Neural cell (in vitro differentiated cells): ENCODE results near the gene RNPEP.

ENCODE experiments used
- CTCF ChIP-seq: fragments of 450-650 bp; IDR thresholded peaks from 2 replicates; pipeline ENCODE4 v1.5.1; 2014; ENCODE audit warnings: antibody characterized with exemption, mild to moderate bottlenecking, moderate library complexity; ENCODE audit not compliant: poor library complexity, severe bottlenecking
- EP300 ChIP-seq: fragments of 450-650 bp; conservative IDR thresholded peaks from 2 replicates; pipeline ENCODE4 v1.6.1; 2014; ENCODE audit warnings: antibody characterized with exemption, mild to moderate bottlenecking, moderate library complexity; ENCODE audit not compliant: poor library complexity, severe bottlenecking
- EZH2 ChIP-seq: fragments of 200-600, 300-800 bp; shearing (Covaris generic), sonication (generic); IDR thresholded peaks from 2 replicates; pipeline ENCODE4 v1.6.1; 2014; ENCODE audit warnings: antibody characterized with exemption, low read length, borderline replicate concordance, mild to moderate bottlenecking; ENCODE audit not compliant: insufficient read depth, poor library complexity, severe bottlenecking
- MXI1 ChIP-seq: fragments of 450-650 bp; conservative IDR thresholded peaks from 2 replicates; pipeline ENCODE4 v1.6.1; 2014; ENCODE audit warnings: antibody characterized with exemption, mild to moderate bottlenecking; ENCODE audit not compliant: poor library complexity, severe bottlenecking
- POLR2AphosphoS5 ChIP-seq: IDR thresholded peaks from 2 replicates; pipeline ENCODE4 v1.6.1; 2012
- RAD21 ChIP-seq: fragments of 450-650 bp; conservative IDR thresholded peaks from 2 replicates; pipeline ENCODE4 v1.6.1; 2014; ENCODE audit warnings: antibody characterized with exemption, mild to moderate bottlenecking, moderate library complexity
- TAF1 ChIP-seq: IDR thresholded peaks from 2 replicates; pipeline ENCODE4 v1.6.1; 2012; ENCODE audit warnings: low read depth
- TF ChIP-seq, protein P1 (sequence below): IDR thresholded peaks from 2 replicates; pipeline ENCODE4 v1.6.1; 2012; ENCODE audit warnings: borderline replicate concordance

DNA sequence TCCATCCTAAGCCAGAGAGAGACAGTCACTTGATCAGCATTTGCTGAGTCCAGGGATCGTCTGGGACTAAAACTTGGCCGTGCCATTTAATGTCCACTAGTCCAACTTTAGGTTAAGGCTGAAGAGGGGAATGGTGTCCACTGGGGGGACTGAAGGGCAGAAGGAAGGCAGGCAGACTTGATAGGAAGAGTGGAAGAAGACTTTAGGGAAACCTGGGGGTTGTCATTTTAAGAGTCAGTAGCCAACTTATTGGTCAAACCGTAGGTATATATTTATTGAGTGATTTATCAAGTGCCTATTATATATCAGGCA is 34.8 kb upstream of the RNPEP start:
- TF ChIP-seq POLR2AphosphoS5 (no peak), CTCF (no peak), EZH2 (no peak), RAD21 (no peak), EP300 (no peak), MXI1 (no peak), TAF1 (no peak)
- TF ChIP-seq, protein P1, sequence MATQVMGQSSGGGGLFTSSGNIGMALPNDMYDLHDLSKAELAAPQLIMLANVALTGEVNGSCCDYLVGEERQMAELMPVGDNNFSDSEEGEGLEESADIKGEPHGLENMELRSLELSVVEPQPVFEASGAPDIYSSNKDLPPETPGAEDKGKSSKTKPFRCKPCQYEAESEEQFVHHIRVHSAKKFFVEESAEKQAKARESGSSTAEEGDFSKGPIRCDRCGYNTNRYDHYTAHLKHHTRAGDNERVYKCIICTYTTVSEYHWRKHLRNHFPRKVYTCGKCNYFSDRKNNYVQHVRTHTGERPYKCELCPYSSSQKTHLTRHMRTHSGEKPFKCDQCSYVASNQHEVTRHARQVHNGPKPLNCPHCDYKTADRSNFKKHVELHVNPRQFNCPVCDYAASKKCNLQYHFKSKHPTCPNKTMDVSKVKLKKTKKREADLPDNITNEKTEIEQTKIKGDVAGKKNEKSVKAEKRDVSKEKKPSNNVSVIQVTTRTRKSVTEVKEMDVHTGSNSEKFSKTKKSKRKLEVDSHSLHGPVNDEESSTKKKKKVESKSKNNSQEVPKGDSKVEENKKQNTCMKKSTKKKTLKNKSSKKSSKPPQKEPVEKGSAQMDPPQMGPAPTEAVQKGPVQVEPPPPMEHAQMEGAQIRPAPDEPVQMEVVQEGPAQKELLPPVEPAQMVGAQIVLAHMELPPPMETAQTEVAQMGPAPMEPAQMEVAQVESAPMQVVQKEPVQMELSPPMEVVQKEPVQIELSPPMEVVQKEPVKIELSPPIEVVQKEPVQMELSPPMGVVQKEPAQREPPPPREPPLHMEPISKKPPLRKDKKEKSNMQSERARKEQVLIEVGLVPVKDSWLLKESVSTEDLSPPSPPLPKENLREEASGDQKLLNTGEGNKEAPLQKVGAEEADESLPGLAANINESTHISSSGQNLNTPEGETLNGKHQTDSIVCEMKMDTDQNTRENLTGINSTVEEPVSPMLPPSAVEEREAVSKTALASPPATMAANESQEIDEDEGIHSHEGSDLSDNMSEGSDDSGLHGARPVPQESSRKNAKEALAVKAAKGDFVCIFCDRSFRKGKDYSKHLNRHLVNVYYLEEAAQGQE: no peak
